Colonic mucosa (tissue), 4 donors: ENCODE results near the gene RAI1. TPM values are rescaled to one million over a fixed set of nuclear protein-coding genes. Genes with fewer than 3 reads are reported as not detected.

Experiments used
- DNase-seq: peaks from one replicate; pipeline ENCODE4 v3.0.0-alpha.2; 2020
- H3K27ac ChIP-seq: fragments of 200-600 bp; one replicate; pipeline ENCODE4 v1.8.0; 2021
- H3K27me3 ChIP-seq: fragments of 200-600 bp; one replicate; pipeline ENCODE4 v1.8.0; 2021
- H3K36me3 ChIP-seq: fragments of 200-600 bp; one replicate; pipeline ENCODE4 v1.8.0; 2021
- H3K4me1 ChIP-seq: fragments of 200-600 bp; one replicate; pipeline ENCODE4 v1.8.0; 2021; ENCODE audit warnings: mild to moderate bottlenecking
- H3K4me3 ChIP-seq: fragments of 200-600 bp; one replicate; pipeline ENCODE4 v1.8.0; 2021
- H3K9ac ChIP-seq, 2 donors: one replicate each; pipeline ENCODE4 v1.7.0; 2013; ENCODE audit warnings: control low read depth in 2 of 2, low read depth in 2 of 2, low read length in 2 of 2
- H3K9me3 ChIP-seq: fragments of 200-600 bp; one replicate; pipeline ENCODE4 v1.8.0; 2021
- intact Hi-C: fragments of 100-400 bp; cut with DNase I; formaldehyde crosslinking; loops from one replicate; pipeline ENCODE4 v1.14.1; 2022
- total RNA-seq, 2 donors: library from RNA; stranded (reverse); fragmentation: NEBNext Ultra II Directional in 1 of 2; extraction: Animal tissue kit (Norgen Biotek cat#: 25700) in 1 of 2; gene quantifications; one replicate each; pipeline ENCODE4 v1.2.1, GENCODE V29; 2021
- TF ChIP-seq, protein P1 (sequence below): fragments of 200-600 bp; IDR thresholded peaks from one replicate; pipeline ENCODE4 v1.8.0; 2022; ENCODE audit warnings: antibody characterized with exemption, mild to moderate bottlenecking
- donor health status: healthy.
- donor health status: DM: no; HTN: no; CAD: no.
- donor health status: DM: no; HTN: no; CAD: no.

The RAI1 gene
- total RNA-seq, 2 donors from 2014 or later: 21.8 to 24.5 TPM

- Histone ChIP-seq H3K27me3 (no peaks in the 10 kb centered on the region), H3K9ac (no peak overlapping the region), H3K4me1 (peaks cover 12% of the 10 kb centered on the region), H3K9me3 (no peaks in the 10 kb centered on the region), H3K36me3 (no peaks in the 10 kb centered on the region), H3K4me3 (no peak overlapping the region), H3K27ac (no peak overlapping the region)
- TF ChIP-seq, protein P1, sequence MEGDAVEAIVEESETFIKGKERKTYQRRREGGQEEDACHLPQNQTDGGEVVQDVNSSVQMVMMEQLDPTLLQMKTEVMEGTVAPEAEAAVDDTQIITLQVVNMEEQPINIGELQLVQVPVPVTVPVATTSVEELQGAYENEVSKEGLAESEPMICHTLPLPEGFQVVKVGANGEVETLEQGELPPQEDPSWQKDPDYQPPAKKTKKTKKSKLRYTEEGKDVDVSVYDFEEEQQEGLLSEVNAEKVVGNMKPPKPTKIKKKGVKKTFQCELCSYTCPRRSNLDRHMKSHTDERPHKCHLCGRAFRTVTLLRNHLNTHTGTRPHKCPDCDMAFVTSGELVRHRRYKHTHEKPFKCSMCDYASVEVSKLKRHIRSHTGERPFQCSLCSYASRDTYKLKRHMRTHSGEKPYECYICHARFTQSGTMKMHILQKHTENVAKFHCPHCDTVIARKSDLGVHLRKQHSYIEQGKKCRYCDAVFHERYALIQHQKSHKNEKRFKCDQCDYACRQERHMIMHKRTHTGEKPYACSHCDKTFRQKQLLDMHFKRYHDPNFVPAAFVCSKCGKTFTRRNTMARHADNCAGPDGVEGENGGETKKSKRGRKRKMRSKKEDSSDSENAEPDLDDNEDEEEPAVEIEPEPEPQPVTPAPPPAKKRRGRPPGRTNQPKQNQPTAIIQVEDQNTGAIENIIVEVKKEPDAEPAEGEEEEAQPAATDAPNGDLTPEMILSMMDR: no peak
- DNase-seq: no peak
- intact Hi-C loops: no loop called here
Measured at GRCh38 chr17:17749025-17749772, 67.9 kb downstream of the RAI1 start.

DNA sequence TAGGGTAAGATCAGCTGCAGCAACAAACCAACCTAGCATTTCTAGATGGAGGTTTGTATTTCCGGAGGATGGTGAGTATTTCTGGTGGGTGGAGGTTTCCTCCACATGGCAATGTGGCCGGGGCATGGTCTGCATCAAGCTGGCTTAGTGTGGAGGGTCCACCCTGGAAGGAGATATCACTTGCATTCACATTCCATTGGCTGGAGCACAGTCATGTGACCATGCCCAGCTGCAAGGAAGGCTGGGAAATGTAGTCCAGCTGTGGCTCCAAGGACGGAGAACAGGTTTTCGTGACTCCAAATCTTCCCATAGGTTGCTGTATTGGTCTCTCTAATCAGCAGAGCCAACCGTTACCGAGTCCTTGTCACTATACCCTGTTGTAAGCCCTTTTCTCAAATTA is 68.7 kb downstream of the RAI1 start:
- no peak overlapping the region for H3K27ac ChIP-seq
- DNase-seq: peak; percentile 46
- H3K27me3 ChIP-seq: no peaks in the 10 kb centered on the region
- H3K9me3 ChIP-seq: no peaks in the 10 kb centered on the region
- H3K4me3 ChIP-seq: no peak overlapping the region
- H3K4me1 ChIP-seq: peaks cover 12% of the 10 kb centered on the region
- H3K9ac ChIP-seq: no peak overlapping the region
- no peaks in the 10 kb centered on the region for H3K36me3 ChIP-seq
- TF ChIP-seq, protein P1: no peak
- intact Hi-C loops: no loop called here

DNA sequence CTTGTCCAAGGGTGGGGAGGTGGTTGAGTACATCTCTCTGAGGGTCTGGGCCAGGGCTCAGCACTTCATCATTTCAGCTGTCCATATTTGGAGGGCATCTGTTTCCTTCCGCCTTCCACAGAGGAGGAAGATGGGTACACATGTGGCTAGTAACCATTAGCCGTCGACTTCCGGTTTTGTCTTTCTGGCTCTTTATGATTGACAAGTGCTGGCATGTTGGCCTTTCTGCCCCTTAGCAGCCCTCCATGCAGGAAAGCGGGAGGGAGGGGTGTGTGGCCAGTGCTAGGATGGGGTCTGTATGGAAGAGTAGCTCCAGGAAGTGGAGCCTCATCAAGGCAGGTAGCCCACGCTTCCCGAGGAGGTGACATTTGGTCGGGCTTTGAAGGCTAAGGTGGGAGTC is 69.6 kb downstream of the RAI1 start:
- peaks cover 12% of the 10 kb centered on the region for H3K4me1 ChIP-seq
- TF ChIP-seq, protein P1: no peak
- no peaks in the 10 kb centered on the region for H3K27me3 ChIP-seq
- H3K9ac ChIP-seq: peak overlapping the region in 1 of 2 donors; percentile 74
- intact Hi-C loops: no loop called here
- H3K9me3 ChIP-seq: no peaks in the 10 kb centered on the region
- no peak overlapping the region for H3K4me3 ChIP-seq
- peak; percentile 36 for DNase-seq
- H3K27ac ChIP-seq: peak overlapping the region; percentile 50
- no peaks in the 10 kb centered on the region for H3K36me3 ChIP-seq

- peak overlapping the region; percentile 48 for H3K4me3 ChIP-seq
- peaks cover 12% of the 10 kb centered on the region for H3K4me1 ChIP-seq
- no peaks in the 10 kb centered on the region for H3K9me3 ChIP-seq
- peak overlapping the region; percentile 64 to 74 for H3K9ac ChIP-seq
- H3K27me3 ChIP-seq: no peaks in the 10 kb centered on the region
- TF ChIP-seq, protein P1: no peak
- intact Hi-C loops: no loop called here
- H3K27ac ChIP-seq: peak overlapping the region; percentile 50
- no peaks in the 10 kb centered on the region for H3K36me3 ChIP-seq
- DNase-seq: no peak
Measured at GRCh38 chr17:17751489-17752088, 70.3 kb downstream of the RAI1 start.

- H3K4me1 ChIP-seq: peaks cover 12% of the 10 kb centered on the region
- TF ChIP-seq, protein P1: no peak
- H3K9me3 ChIP-seq: no peaks in the 10 kb centered on the region
- peak overlapping the region; percentile 50 for H3K27ac ChIP-seq
- peak overlapping the region; percentile 48 for H3K4me3 ChIP-seq
- peak; percentile 98 for DNase-seq
- peak overlapping the region; percentile 69 to 79 for H3K9ac ChIP-seq
- intact Hi-C loops: no loop called here
- no peaks in the 10 kb centered on the region for H3K36me3 ChIP-seq
- H3K27me3 ChIP-seq: no peaks in the 10 kb centered on the region
Measured at GRCh38 chr17:17752089-17752820, 71.0 kb downstream of the RAI1 start.
